Activated CD4-positive, alpha-beta T cell treated with anti-CD3 and anti-CD28 coated beads, Interleukin-2, amount 50 U/mL, for 24 hours (primary cell): ENCODE measurements around the gene CASQ1.

Experiments used
- DNase-seq, 2 donors: peaks; one replicate each; pipeline ENCODE4 v3.0.0-alpha.2; 2020; ENCODE audit warnings: low read depth in 1 of 2, low spot score in 1 of 2

CASQ1 gene

GRCh38 chr1:160168016-160168415 lies 22.4 kb upstream of the CASQ1 start:
- DNase-seq, result no peak

- no peak for DNase-seq
Measured at GRCh38 chr1:160168609-160169369, 21.6 kb upstream of the CASQ1 start.

GRCh38 chr1:160169553-160170399 lies 20.6 kb upstream of the CASQ1 start:
- no peak for DNase-seq

GRCh38 chr1:160171354-160171753 lies 19.0 kb upstream of the CASQ1 start:
- no peak for DNase-seq

- no peak for DNase-seq
Measured at GRCh38 chr1:160171980-160172379, 18.4 kb upstream of the CASQ1 start.

GRCh38 chr1:160177231-160177630 lies 13.1 kb upstream of the CASQ1 start:
- DNase-seq, result no peak

GRCh38 chr1:160177667-160178066 lies 12.7 kb upstream of the CASQ1 start:
- DNase-seq, result no peak

- no peak for DNase-seq
Measured at GRCh38 chr1:160178731-160179130, 11.6 kb upstream of the CASQ1 start.

- DNase-seq, result no peak
Measured at GRCh38 chr1:160179336-160179735, 11.0 kb upstream of the CASQ1 start.

GRCh38 chr1:160186246-160186645 lies 4.1 kb upstream of the CASQ1 start:
- no peak for DNase-seq

GRCh38 chr1:160186729-160187128 lies 3.6 kb upstream of the CASQ1 start:
- DNase-seq, result no peak

- no peak for DNase-seq
Measured at GRCh38 chr1:160187407-160187806, 3.0 kb upstream of the CASQ1 start.

- no peak for DNase-seq
Measured at GRCh38 chr1:160188341-160188740, 2.0 kb upstream of the CASQ1 start.

GRCh38 chr1:160191756-160192155 lies 1.4 kb downstream of the CASQ1 start:
- DNase-seq, result no peak

- no peak for DNase-seq
Measured at GRCh38 chr1:160192234-160192633, 1.9 kb downstream of the CASQ1 start.

- peak; percentile 72 to 75 for DNase-seq
Measured at GRCh38 chr1:160193091-160193819, 2.9 kb downstream of the CASQ1 start.

GRCh38 chr1:160193832-160194736 lies 3.7 kb downstream of the CASQ1 start:
- no peak for DNase-seq

- no peak for DNase-seq
Measured at GRCh38 chr1:160194737-160195059, 4.3 kb downstream of the CASQ1 start.

- no peak for DNase-seq
Measured at GRCh38 chr1:160196143-160196542, 5.8 kb downstream of the CASQ1 start.

- no peak for DNase-seq
Measured at GRCh38 chr1:160197231-160197630, 6.9 kb downstream of the CASQ1 start.

- DNase-seq, result no peak
Measured at GRCh38 chr1:160200786-160201185, 10.4 kb downstream of the CASQ1 start.
